GM18867 (cell line): ENCODE results near the gene GDF9.

ENCODE experiments used
- ATAC-seq: cut with Tn5 transposase; IDR thresholded peaks from one replicate; pipeline ENCODE4 v1.9.1; 2021; ENCODE audit warnings: mild to moderate bottlenecking, moderate library complexity; ENCODE audit not compliant: unreplicated experiment

Gene GDF9

DNA sequence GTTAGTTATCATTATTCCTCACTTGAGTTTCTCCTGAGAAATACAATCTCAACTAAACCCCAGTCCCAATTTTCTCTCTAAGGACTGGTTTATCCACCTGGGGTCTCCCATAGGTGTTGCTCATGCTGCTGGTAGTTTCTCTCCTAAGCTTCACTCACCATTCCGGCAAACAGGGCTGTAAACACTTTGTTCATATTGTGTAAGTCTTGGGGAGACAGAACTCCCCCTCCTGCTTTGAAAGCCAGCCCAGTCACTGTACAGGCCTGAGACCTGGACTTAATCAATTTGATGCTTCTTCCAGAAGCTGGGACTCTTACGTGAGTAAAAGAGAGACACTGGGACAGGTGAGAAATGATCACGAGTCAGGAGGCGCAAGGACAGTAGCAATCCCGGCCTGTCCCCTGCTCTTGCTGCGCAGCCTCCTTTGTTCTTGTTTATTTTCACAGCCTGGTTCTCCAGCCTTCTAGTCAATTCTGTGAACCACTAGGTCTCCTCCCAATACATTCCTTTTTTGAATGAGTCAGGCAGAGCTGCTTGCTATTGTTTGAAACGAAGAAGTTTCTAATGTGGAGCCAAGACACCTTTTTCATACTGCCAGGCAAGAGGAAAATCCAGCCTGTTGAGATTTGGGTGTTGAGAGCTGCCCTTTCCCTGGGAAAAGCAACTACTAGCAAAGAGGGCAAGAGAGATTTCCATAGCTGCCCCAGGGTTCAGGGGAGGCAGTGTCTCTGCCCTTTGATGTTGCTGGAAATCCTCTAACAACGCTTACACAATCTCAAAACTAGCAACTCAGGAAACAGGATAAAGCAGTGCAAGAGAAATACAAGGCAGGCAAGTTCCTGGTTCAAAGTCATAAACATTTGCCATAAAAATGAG lies 26.6 kb downstream of the GDF9 start:
- ATAC-seq = no peak

- ATAC-seq = no peak
Measured at GRCh38 chr5:132838516-132839282, 27.6 kb downstream of the GDF9 start.

- no peak for ATAC-seq
Measured at GRCh38 chr5:132837868-132838267, 28.4 kb downstream of the GDF9 start.

DNA sequence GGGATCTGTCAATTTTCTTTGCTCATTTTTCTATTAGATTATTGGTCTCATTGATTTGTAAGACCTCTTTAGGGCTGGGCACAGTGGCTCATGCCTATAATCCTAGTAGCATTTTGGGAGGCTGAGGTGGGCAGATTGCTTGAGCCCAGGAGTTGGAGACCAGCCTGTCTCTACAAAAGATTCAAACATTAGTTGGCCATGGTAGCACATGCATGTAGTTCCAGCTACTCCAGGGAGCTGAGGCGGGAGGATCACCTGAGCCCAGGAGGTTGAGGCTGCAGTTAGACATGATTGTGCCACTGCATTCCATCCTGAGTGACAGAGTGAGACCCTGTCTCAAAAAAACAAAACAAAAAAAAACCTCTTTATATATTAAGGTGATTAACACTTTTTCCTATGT lies 29.4 kb downstream of the GDF9 start:
- no peak for ATAC-seq

- ATAC-seq = no peak
Measured at GRCh38 chr5:132834057-132834456, 32.2 kb downstream of the GDF9 start.

- no peak for ATAC-seq
Measured at GRCh38 chr5:132832612-132833011, 33.7 kb downstream of the GDF9 start.

GRCh38 chr5:132831095-132831860 lies 35.0 kb downstream of the GDF9 start:
- ATAC-seq = no peak

GRCh38 chr5:132830436-132831094 lies 35.7 kb downstream of the GDF9 start, which contains the start of gene SHROOM1:
Gene SHROOM1, minus strand, starts transcription at chr5:132830647. Its CDS starts 4,507 bp downstream, at chr5:132826140.
- peak; percentile 74 for ATAC-seq

- ATAC-seq = peak; percentile 80
Measured at GRCh38 chr5:132829742-132830435, 36.4 kb downstream of the GDF9 start.

DNA sequence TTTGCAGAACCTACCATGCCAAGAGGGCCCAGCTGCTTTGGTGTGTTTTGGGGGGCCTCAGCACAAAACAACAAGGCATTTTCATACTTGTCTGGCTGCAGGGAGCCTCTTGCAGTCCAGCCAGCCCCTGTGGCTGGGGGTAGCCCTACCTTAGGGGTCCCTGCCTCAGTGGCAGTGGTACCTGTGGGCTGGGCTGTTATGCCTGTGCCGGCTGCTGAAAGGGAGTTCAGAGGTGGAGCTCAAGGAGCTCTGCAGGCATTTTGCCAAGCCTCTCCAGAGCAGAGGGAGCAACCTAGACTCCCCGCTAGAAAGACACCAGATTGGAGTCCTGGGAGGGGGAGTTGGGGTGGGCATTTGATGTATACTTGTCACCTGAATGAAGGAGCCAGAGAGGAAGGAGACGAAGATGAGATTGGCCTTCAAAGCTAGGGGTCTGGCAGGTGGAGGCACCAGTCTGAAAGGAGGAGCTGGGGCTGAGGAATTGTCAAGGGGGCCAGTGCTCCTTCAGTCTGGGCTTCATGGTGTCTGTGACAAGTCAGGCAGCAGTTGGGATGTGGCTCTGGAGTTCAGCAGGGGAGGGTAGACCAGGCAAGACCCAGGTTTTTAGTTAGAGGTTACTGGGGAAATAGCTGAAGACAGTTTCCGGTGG lies 37.3 kb downstream of the GDF9 start:
- no peak for ATAC-seq

GRCh38 chr5:132827943-132828673 lies 38.2 kb downstream of the GDF9 start:
- ATAC-seq = no peak

GRCh38 chr5:132826424-132827082 lies 39.7 kb downstream of the GDF9 start:
- no peak for ATAC-seq

GRCh38 chr5:132825834-132826391 lies 40.4 kb downstream of the GDF9 start:
- no peak for ATAC-seq

DNA sequence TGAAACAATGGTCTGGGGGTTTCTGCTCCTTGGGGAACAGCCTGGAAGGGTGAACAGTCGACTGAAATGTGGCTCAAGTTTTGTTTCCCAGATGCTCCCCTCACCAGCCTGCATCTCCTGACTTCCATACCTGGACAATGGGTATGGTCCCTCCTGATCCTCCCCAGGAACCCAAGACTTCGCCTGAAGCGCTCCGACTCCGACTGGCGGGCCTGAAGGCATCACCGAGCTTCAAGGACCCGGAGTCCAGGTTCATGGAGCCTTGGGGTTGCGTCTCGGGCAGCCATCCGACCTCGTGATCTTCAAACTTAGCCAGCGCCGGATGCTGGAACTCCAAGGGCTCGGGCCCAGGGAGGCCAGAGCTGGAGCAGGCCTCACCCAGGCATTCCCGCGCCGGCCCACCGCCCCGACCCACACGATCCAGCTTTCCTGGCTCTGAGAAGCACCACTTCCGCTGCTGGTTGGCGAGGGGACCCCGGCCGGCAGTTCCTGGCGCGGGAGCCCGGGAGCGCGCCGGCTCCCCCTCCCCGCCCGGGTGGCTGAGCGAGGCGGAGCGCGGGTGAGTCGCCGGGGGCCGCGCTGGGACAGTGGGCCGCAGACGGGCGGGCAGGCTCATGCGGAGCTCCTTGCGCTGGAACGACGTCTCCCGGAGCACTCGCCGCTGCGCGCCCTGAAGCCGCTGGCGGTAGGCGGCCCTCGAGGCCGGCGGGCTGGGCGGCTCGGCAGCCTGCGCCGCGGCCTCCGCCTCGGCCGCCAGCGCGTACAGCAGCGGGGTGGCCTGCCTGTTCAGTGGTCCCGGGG lies 41.0 kb downstream of the GDF9 start:
- no peak for ATAC-seq

DNA sequence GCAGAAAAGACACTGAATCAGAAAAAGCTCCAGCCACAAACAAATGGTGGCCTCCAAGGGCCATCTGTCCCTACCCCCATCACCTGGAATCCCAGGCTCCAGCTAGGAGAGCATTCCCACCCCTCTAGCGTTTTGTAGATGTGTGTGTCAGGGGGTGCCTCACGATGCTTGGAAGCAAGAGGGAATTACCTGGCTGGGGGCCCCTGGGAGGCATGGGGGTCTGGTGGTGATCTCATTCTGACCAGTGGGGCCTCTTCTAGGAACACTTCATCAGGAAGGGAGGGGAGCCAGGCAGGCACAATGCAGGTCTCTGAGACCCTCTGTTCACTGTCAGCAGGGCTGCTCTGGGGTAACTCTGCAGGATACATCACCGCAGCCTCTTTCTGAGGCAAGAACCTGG lies 41.8 kb downstream of the GDF9 start:
- ATAC-seq = no peak

DNA sequence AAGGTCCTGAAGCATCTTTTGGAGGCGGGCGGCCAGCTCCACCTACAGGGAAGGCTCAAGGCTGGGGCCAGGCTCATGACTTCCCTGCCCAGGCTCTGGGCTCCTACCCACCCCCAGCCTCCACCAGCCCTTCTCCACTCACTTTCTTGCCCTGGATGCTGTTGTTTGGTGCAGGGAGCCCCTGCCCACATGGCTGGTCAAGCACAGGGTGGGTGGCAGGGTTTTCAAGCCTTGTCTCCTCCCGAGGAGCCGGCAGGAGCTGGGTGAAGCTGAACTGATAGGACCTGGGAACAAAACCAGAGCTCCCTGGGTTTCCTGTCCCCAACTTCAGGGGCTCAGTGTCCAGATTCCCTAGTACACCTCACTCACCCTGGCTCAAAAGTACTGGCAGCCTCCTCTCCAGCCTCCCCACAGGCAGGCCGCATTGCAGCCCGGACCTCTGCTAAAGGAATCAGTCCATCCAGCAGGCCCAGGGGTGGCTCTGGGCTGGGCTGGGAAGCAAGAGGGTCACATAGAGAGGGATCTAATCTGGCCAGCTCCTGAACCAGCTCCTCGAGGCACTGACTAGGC lies 42.7 kb downstream of the GDF9 start:
- no peak for ATAC-seq
